CD4-positive, alpha-beta T cell treated with Interleukin-17A for 4 hours (primary cell): ENCODE measurements around the gene WNT1.

Source experiments
- DNase-seq: peaks from one replicate; pipeline ENCODE4 v3.0.0-alpha.2; 2020; ENCODE audit warnings: mixed read lengths

WNT1 gene

GRCh38 chr12:48978291-48978740 is at the start of gene WNT1:
Gene WNT1 (plus strand): TSS chr12:48978322. CDS start chr12:48978651, 329 bp downstream.
- DNase-seq: peak; percentile 15

- DNase-seq: no peak
Observed at GRCh38 chr12:48929551-48929950, 48.6 kb upstream of the WNT1 start.

DNA sequence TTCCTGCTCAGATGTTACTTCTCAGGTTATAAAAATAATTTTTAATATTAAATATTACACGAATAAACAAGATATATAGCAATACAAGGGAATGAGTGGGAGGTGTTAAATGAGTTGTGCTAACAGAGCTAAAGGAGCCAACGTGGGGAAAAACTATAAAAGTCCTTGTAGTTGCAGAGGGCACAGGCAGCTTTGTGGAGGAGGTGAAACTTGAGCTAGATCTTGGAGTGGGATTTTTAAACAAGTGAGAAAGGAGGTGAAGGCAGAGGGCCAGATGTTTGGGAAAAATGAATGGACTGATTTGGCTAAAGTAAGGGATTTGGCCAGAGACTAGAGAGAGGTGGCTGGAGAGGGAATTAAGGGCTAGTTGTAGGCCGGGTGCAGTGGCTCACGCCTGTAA is 47.6 kb upstream of the WNT1 start:
- DNase-seq: no peak

DNA sequence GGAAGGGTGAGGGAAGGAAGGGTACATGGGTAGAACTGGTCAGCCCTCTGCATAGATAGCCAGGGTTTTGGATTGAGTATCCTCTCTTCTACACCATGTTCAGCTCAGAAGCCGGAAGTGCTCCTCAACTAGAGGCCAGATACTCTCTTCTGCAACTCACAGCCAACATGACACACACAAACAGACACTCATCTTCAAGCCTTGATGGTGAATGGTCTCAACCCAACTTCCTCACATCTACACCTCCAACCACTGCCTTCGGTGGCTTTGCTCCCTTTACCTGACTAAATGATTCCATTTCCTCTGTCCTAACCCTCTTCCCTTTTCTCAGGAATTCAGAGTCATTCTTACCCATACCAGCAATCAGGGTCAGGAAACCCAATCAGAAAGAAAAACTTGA is 45.2 kb upstream of the WNT1 start:
- no peak for DNase-seq

DNA sequence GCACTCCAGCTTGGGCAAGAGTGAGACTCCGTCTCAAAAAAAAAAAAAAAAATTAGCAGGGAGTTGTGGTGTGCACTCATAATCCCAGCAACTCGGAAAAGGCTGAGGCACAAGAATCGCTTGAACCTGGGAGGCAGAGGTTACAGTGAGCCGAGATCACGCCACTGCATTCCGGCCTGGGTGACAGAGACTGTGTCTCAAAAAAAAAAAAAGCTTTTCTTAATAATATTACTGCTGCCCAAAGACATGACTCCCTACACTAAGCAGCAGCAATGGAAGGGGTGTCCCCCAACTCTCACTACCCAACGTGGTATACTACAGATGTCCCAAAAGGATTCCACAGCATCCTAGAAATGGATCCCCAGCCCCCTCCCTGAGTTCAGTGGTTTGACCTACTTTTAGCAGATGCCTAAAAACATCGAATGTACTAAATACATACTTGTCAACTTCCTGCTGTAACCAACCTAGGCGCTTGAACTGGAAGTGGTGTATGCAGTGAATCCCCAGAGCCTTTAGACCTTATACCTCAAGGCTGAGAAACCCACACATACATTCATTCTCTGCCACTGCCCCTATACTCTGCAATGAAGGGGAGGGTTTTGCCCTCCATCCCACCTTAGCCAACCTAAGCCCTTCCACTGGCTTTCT is 44.3 kb upstream of the WNT1 start:
- peak; percentile 34 for DNase-seq

DNA sequence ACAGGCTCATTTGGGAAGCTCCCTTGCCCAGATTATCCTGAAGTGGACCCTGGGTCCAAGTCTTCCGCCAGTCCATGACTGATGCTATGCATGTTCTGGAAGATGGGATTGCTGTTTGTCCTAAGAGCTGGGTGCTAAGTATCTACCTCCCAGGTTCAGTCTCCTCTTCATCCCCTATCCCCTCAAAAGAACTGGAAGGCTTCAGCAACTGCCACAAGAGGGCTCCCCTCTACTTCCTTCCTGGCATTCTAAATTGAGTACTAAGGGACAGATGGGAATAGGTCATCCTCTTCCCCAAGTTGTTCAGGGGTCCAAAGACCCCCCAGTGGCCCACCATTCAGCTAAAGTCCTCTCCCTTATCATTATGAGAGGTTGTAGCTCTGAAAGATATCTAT is 43.8 kb upstream of the WNT1 start:
- peak; percentile 27 for DNase-seq

- DNase-seq: peak; percentile 89
Observed at GRCh38 chr12:48936379-48936979, 41.6 kb upstream of the WNT1 start.

DNA sequence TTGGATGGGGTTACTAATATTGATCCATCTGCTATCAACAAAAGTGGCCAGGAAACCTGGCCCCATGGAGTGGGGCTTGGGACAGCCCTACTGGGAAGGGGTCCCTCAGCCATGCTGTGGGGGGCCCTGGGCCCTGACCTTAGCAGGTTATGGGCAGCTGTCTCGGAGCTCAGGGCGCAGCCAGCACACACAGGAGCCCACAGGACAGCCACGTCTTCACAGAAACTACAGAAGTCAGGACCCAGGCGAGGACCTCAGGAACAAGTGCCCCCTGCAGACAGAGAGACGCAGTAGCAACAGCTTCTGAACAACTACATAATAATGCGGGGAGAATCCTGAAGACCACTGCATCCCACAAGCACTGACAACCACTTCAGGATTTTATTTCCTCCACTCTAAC is 41.0 kb upstream of the WNT1 start:
- DNase-seq: no peak

DNA sequence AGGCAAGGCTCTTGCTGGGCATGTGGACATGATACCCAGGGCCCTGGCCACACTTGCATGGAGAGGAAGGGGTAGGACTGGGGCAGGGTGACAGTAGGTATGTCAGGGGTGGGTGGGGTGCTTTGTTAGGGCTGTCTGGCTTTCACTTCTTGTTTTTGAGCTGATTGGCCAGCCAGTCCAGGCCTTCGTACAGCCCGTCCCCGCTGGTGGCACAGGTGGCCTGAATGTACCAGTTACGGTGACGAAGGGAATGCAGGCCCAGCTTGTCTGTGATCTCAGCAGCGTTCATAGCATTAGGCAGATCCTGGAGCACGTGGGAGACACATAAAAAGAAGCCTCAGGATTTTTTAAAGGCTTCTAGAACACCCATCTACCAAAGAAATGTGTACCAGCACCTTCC is 39.3 kb upstream of the WNT1 start:
- no peak for DNase-seq

GRCh38 chr12:48940181-48940580 is 37.9 kb upstream of the WNT1 start:
- no peak for DNase-seq

DNA sequence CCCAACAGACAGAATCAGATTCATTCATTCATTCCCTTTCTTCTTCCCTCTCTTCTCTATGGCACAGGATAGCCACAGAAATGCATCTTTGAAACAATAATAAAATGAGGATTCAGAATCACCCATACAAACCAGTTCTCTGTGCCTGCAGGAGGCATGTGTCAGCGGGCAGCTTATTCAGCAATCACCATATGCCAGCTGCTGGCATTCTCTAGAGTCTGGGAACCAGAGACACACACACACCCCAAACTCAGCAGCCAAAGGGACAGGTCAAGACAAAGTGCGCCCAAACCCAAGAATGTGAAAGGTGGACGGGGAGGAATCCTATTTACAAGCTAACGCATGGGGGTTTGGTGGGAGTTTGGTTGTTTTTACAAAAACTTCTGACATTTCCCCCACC is 34.9 kb upstream of the WNT1 start:
- no peak for DNase-seq

DNA sequence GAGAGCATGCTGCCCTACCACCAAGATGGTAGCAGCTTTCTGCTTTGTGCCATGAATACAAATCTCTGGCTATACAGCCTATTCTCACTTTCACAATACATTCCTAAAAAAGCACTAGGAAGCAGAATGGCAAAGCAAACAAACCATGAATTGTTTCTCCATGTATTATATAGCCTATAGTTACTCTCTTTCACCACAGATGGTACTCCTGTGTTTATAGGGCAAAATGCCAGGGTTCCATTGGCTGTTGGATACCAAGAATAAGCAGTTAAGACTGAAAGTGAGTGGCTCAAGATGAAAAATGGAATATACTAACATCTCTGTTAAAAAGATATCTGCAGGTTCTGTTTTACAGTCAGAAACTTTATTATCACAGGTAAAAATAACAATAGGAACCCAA is 31.9 kb upstream of the WNT1 start:
- no peak for DNase-seq

DNA sequence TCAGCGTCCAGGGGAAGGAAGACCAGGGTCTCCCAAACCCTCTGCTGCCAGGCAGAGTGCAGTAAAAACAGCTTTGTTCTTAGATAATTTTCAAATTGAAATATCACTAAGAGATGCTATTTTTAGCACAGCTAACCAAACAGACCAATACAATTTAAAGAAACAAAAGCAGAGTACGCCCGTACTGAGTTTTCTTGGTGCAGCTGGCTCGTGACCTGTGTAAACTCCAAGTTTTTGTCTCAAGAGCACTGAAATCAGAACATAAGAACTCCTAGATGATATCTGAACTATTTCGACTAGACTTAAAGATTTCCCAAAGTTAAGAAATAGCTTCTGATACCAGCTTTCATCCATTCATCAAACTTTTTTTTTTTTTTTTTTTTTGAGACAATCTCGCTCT is 31.2 kb upstream of the WNT1 start:
- DNase-seq: no peak

DNA sequence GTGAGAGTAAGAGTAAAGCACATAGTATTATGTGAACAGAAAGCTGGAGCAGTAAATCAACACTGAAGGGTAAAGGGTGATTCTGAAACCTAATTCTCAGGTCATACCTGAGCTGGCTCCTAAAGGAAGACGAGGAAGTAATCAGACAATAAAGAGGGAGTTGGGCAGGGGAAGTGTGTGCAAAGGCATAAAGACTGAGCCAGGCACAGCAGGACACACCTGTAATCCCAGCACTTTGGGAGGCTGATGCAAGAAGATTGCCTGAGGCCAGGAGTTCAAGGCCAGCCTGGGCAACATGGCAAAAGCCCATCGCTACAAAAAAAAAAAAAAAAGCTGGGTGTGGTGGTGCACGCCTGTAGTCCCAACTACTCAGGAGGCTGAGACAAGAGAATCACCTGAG is 30.4 kb upstream of the WNT1 start:
- DNase-seq: no peak

- no peak for DNase-seq
Observed at GRCh38 chr12:48952691-48953090, 25.4 kb upstream of the WNT1 start.

DNA sequence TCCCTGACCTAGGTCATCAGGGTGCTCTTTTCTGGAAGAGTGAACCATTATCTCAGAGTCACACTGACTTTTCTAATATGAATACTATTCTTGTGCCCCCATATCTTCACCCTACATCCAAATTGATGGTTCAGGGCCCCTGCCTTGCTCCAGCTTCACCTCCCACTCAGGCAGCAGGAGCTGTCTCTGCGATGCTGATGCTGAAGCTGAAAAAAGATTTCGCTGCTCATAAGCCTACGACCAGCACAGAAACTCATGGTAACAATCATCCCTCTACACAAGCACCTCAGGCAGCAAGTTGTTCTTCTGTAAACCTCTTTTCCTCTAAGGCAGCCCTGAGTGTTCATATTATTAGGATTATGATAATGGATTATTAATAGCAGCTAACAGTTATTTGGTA is 24.1 kb upstream of the WNT1 start:
- no peak for DNase-seq

DNA sequence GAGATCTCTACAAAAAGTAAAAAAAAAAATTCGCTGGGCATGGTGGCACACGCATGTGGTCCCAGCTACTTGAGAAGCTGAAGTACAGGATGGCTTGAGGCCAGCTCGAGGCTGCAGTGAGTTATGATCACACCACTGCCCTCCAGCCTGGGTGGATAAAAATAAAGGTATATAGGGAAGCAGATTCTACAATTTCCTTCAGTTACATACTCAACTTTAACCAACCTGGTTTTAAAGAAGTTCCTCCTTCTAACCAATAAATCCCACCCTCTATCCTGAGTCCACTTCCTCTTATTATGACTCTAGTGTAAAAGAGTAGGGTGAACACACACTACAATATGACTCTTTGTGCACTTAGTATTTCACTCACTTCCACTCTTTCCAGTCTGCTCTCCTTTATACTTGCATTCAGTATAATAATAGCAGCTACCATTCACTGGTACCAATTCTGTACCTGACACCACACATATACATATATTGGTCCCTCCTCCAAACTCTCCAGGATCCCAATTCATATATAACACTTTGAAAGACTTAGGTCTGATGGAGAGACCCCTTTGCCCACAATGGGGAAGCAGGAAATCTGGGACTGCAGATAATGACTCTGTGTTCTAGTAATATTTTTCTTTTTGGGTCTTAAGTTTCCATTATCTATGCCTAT is 23.2 kb upstream of the WNT1 start:
- no peak for DNase-seq

- peak; percentile 23 for DNase-seq
Observed at GRCh38 chr12:48956279-48957140, 21.6 kb upstream of the WNT1 start.

GRCh38 chr12:48957141-48958048 is 20.7 kb upstream of the WNT1 start, which contains the start of gene ARF3:
Gene ARF3 (minus strand): TSS chr12:48957487. CDS start chr12:48941095, 16,392 bp downstream.
- DNase-seq: peak; percentile 95

DNA sequence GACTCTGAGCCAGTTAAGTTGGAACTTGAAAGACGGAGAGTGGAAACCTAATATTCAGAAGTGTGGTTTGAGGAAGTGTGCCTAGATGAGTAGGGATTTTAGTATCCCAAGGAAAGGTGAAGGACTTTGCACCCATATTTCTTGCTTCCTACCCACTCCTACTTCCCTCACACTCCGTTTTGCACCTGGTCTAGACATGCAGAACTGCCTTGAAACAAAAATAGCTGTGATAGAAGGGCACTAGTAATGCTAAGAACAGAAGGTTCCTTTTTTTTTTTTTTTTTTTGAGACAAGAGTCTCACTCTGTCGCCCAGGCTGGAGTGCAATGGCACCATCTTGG is 20.1 kb upstream of the WNT1 start:
- no peak for DNase-seq

- DNase-seq: no peak
Observed at GRCh38 chr12:48960834-48961233, 17.3 kb upstream of the WNT1 start.

GRCh38 chr12:48961331-48961730 is 16.8 kb upstream of the WNT1 start:
- DNase-seq: no peak
